Activated T-cell treated with anti-CD3 and anti-CD28 coated beads for 48 hours (primary cell): Measurements from ENCODE around the gene ADAMTS20.

ENCODE experiments used
- DNase-seq: peaks from one replicate; pipeline ENCODE4 v3.0.0-alpha.2; 2020; ENCODE audit warnings: low read depth

ADAMTS20 gene

GRCh38 chr12:43310596-43310995, 241.4 kb downstream of the ADAMTS20 start:
- DNase-seq: no peak

GRCh38 chr12:43309959-43310358, 242.0 kb downstream of the ADAMTS20 start:
- no peak for DNase-seq

- DNase-seq: no peak
These were observed 243.2 kb downstream of the ADAMTS20 start for GRCh38 chr12:43308776-43309175.

- no peak for DNase-seq
These were observed 244.9 kb downstream of the ADAMTS20 start for GRCh38 chr12:43307126-43307525.

GRCh38 chr12:43306066-43306465, 245.9 kb downstream of the ADAMTS20 start:
- no peak for DNase-seq

- no peak for DNase-seq
These were observed 246.9 kb downstream of the ADAMTS20 start for GRCh38 chr12:43305065-43305464.
